ENCODE measurements around the gene RIPOR1.

DNA sequence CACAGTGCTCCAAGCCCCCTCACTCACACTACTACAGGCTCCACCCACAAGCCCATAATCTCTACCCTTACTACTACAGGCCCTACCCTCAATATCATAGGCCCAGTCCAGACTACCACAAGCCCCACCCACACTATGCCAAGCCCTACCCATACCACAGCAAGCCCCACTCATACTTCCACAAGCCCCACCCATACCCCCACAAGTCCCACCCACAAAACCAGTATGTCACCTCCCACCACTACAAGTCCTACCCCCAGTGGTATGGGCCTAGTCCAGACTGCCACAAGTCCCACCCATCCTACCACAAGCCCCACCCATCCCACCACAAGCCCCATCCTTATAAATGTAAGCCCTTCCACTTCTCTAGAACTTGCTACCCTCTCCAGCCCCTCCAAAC is 13.8 kb downstream of the RIPOR1 start:
- TF ChIP-seq, protein P1, sequence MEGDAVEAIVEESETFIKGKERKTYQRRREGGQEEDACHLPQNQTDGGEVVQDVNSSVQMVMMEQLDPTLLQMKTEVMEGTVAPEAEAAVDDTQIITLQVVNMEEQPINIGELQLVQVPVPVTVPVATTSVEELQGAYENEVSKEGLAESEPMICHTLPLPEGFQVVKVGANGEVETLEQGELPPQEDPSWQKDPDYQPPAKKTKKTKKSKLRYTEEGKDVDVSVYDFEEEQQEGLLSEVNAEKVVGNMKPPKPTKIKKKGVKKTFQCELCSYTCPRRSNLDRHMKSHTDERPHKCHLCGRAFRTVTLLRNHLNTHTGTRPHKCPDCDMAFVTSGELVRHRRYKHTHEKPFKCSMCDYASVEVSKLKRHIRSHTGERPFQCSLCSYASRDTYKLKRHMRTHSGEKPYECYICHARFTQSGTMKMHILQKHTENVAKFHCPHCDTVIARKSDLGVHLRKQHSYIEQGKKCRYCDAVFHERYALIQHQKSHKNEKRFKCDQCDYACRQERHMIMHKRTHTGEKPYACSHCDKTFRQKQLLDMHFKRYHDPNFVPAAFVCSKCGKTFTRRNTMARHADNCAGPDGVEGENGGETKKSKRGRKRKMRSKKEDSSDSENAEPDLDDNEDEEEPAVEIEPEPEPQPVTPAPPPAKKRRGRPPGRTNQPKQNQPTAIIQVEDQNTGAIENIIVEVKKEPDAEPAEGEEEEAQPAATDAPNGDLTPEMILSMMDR (IDR thresholded peaks at IDR 0.05), result no peak
- TF ChIP-seq EP300 (IDR thresholded peaks at IDR 0.05) (no peak), POLR2A (IDR thresholded peaks at IDR 0.05; ENCODE audit: low read depth) (no peak), POLR2AphosphoS5 (IDR thresholded peaks at IDR 0.05) (no peak)

Measured in esophagus muscularis mucosa (tissue), 4 donors.